Smooth muscle cell (in vitro differentiated cells): ENCODE measurements around the gene SLC2A9. TPM values are rescaled to one million over a fixed set of nuclear protein-coding genes. Genes with fewer than 3 reads are reported as not detected.

ENCODE experiments used
- DNase-seq: peaks from one replicate; lab custom pipeline; 2025; ENCODE audit not compliant: unreplicated experiment; lab: John Stamatoyannopoulos, UW
- H2AFZ ChIP-seq: fragments of 200-600 bp; sonication (generic); 2 replicates; pipeline ENCODE4 v1.6.0; 2016; ENCODE audit warnings: antibody characterized with exemption, low read depth, mild to moderate bottlenecking
- H3F3A ChIP-seq: fragments of 200-600 bp; sonication (generic); 2 replicates; pipeline ENCODE4 v1.6.0; 2017; ENCODE audit warnings: antibody characterized with exemption, low read depth
- H3K27ac ChIP-seq: fragments of 200-600 bp; sonication (generic); 2 replicates; pipeline ENCODE4 v1.5.1; 2016; ENCODE audit warnings: low read depth, mild to moderate bottlenecking
- H3K27me3 ChIP-seq: fragments of 200-600 bp; sonication (generic); 2 replicates; pipeline ENCODE4 v1.6.1; 2016; ENCODE audit warnings: low read depth, mild to moderate bottlenecking
- H3K36me3 ChIP-seq: fragments of 200-600 bp; sonication (generic); 2 replicates; pipeline ENCODE4 v1.5.1; 2016; ENCODE audit warnings: low read depth
- H3K4me1 ChIP-seq: fragments of 200-600 bp; sonication (generic); 2 replicates; pipeline ENCODE4 v1.5.1; 2016; ENCODE audit warnings: low read depth
- H3K4me2 ChIP-seq: fragments of 200-600 bp; sonication (generic); 2 replicates; pipeline ENCODE4 v1.6.0; 2016; ENCODE audit warnings: mild to moderate bottlenecking
- H3K4me3 ChIP-seq: fragments of 200-600 bp; sonication (generic); 2 replicates; pipeline ENCODE4 v1.5.1; 2016; ENCODE audit warnings: mild to moderate bottlenecking
- H3K79me2 ChIP-seq: fragments of 200-600 bp; sonication (generic); 2 replicates; pipeline ENCODE4 v1.6.0; 2016; ENCODE audit warnings: low read depth, mild to moderate bottlenecking
- H3K9ac ChIP-seq: fragments of 200-600 bp; sonication (generic); 2 replicates; pipeline ENCODE4 v1.6.0; 2016; ENCODE audit warnings: low read depth
- H3K9me3 ChIP-seq: fragments of 200-600 bp; sonication (generic); replicated peaks from 2 replicates; pipeline ENCODE4 v1.5.1; 2016; ENCODE audit warnings: low read depth
- H4K20me1 ChIP-seq: fragments of 200-600 bp; sonication (generic); 2 replicates; pipeline ENCODE4 v1.6.0; 2016; ENCODE audit warnings: low read depth
- WGBS: methylation state at CpG from one replicate; pipeline ENCODE4 v1.1.7; 2016; ENCODE audit warnings: low lambda C conversion rate; 5-methylcytosine and 5-hydroxymethylcytosine counted together
- polyA plus RNA-seq: library from polyadenylated mRNA; unstranded; fragments of >200 nt; fragmentation: Nextera tagmentation; extraction: Ambion mirVana; gene quantifications from 2 replicates; pipeline ENCODE4 v1.2.1, GENCODE V29; 2016
- total RNA-seq: library from RNA; depleted of rRNA; stranded (reverse); fragments of >200 nt; gene quantifications from 2 replicates; pipeline ENCODE4 v1.2.3, GENCODE V29; 2014
- TF ChIP-seq, protein P1 (sequence below): fragments of 200-600 bp; sonication (generic); IDR thresholded peaks from 2 replicates; pipeline ENCODE4 v1.5.1; 2017; ENCODE audit warnings: borderline replicate concordance, mild to moderate bottlenecking, antibody characterized with exemption; ENCODE audit not compliant: insufficient read depth, poor library complexity, severe bottlenecking

Gene SLC2A9
- total and polyA plus RNA-seq, 2 experiments from 2014 or later: 1.3 to 2.2 TPM

DNA sequence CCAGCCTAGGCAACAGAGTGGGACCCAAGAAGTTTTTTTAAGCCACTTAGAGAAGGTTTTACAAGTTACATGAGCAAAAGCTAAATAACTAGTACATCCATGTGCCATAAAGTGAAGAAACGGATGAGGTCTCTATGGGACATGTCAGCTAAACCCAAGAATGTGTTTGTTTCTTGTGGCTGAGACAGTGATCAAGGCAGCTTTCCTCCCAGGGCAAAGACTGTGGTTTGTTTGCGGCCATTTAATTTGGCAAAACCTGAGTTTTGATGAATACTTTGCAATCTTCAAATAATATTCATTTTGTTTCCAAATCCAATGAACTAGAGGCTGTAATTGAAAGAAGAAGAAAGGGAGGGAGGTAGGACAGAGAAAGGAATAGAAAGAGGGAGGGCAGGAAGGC, 44.9 kb upstream of the SLC2A9 start:
- Histone ChIP-seq H3K27ac (no peak overlapping the region), H3K36me3 (no peaks in the 10 kb centered on the region), H3K4me1 (peaks cover 6% of the 10 kb centered on the region), H3K4me3 (no peak overlapping the region), H2AFZ (no peak overlapping the region), H3F3A (no peaks in the 10 kb centered on the region), H3K9me3 (no peaks in the 10 kb centered on the region), H3K4me2 (no peak overlapping the region), H3K9ac (no peak overlapping the region), H3K79me2 (no peaks in the 10 kb centered on the region), H4K20me1 (no peaks in the 10 kb centered on the region), H3K27me3 (no peaks in the 10 kb centered on the region)
- DNase-seq: no peak
- WGBS: 67% methylated on average over 2 of the region's 2 CpGs
- TF ChIP-seq, protein P1, sequence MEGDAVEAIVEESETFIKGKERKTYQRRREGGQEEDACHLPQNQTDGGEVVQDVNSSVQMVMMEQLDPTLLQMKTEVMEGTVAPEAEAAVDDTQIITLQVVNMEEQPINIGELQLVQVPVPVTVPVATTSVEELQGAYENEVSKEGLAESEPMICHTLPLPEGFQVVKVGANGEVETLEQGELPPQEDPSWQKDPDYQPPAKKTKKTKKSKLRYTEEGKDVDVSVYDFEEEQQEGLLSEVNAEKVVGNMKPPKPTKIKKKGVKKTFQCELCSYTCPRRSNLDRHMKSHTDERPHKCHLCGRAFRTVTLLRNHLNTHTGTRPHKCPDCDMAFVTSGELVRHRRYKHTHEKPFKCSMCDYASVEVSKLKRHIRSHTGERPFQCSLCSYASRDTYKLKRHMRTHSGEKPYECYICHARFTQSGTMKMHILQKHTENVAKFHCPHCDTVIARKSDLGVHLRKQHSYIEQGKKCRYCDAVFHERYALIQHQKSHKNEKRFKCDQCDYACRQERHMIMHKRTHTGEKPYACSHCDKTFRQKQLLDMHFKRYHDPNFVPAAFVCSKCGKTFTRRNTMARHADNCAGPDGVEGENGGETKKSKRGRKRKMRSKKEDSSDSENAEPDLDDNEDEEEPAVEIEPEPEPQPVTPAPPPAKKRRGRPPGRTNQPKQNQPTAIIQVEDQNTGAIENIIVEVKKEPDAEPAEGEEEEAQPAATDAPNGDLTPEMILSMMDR: no peak

GRCh38 chr4:10063544-10064300, 42.4 kb upstream of the SLC2A9 start:
- no peak overlapping the region for H3K27ac ChIP-seq
- DNase-seq: peak; percentile 6
- 40% methylated on average over 9 of the region's 9 CpGs for WGBS

DNA sequence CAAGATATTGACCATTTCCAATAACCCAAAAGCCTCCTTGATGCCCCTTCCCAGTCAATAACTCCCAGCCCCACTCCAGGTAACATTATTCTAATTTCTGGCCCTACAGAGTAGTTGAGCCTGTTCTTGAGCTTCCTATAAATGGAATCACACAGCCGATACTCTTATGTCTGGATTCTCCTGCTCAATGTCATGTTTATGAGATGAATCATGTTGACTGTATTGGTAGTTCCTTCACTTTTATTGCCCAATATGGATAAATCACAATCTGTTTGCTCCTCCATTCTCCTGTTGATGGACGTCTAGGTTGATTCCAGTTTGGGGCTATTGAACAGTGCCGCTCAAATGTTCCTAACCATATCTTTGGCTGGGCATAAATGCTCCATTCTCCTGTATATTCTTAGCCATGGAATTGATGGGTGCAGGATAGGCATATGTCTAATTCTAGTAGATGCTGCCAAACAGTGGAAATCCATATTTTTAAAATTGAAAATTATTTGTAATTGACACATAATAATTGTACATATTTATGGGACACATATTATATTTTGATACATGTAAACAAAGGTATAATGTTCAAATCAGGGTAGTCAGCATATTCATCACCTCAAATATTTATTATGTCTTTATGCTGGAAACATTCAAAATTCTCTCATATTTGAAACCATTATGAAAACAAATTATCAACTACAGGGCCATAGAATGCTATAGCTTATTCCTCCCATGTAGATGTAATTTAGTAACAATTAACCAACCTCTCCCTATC, 40.5 kb upstream of the SLC2A9 start:
- Histone ChIP-seq H3K36me3 (no peaks in the 10 kb centered on the region), H3F3A (no peaks in the 10 kb centered on the region), H3K9ac (no peak overlapping the region), H3K4me2 (no peak overlapping the region), H2AFZ (no peak overlapping the region), H3K9me3 (no peaks in the 10 kb centered on the region), H3K79me2 (no peaks in the 10 kb centered on the region), H3K27me3 (no peaks in the 10 kb centered on the region), H4K20me1 (no peaks in the 10 kb centered on the region), H3K4me3 (no peak overlapping the region), H3K27ac (no peak overlapping the region), H3K4me1 (peaks cover 6% of the 10 kb centered on the region)
- TF ChIP-seq, protein P1: no peak
- WGBS: 84% methylated on average over 3 of the region's 3 CpGs
- DNase-seq: no peak

More at GRCh38 chr4:10063544-10064300, 42.4 kb upstream of the SLC2A9 start:
- H3K9ac ChIP-seq: no peak overlapping the region
- H3K9me3 ChIP-seq: no peaks in the 10 kb centered on the region
- TF ChIP-seq, protein P1: peak; percentile 47
- no peaks in the 10 kb centered on the region for H3F3A ChIP-seq
- no peaks in the 10 kb centered on the region for H3K36me3 ChIP-seq
- no peaks in the 10 kb centered on the region for H4K20me1 ChIP-seq
- H3K4me1 ChIP-seq: peaks cover 6% of the 10 kb centered on the region
- H3K27me3 ChIP-seq: no peaks in the 10 kb centered on the region
- H2AFZ ChIP-seq: no peak overlapping the region
- H3K79me2 ChIP-seq: no peaks in the 10 kb centered on the region
- no peak overlapping the region for H3K4me3 ChIP-seq
- no peak overlapping the region for H3K4me2 ChIP-seq
